Uterus (tissue), 4 donors: ENCODE results near the gene UNC93B1. TPM values are rescaled to one million over a fixed set of nuclear protein-coding genes. Genes with fewer than 3 reads are reported as not detected.

ENCODE experiments used
- DNase-seq, 2 donors: peaks; one replicate each; pipeline ENCODE4 v3.0.0-alpha.2; 2019 to 2020
- H3K27ac ChIP-seq, 2 donors: fragments of 200-600 bp; sonication (generic); 1 replicate in 1 of 2; 2 replicates in 1 of 2; pipeline ENCODE4 v1.5.1; 2016 to 2018
- H3K27me3 ChIP-seq, 2 donors: fragments of 200-600 bp; sonication (generic); one replicate each; pipeline ENCODE4 v1.5.1; 2018 to 2019; ENCODE audit warnings: control low read depth in 1 of 2
- H3K36me3 ChIP-seq, 2 donors: fragments of 200-600 bp; sonication (generic); one replicate each; pipeline ENCODE4 v1.5.1; 2019; ENCODE audit warnings: control low read depth in 1 of 2
- H3K4me1 ChIP-seq, 2 donors: fragments of 200-600 bp; sonication (generic); one replicate each; pipeline ENCODE4 v1.5.1; 2018 to 2019; ENCODE audit warnings: control low read depth in 1 of 2
- H3K4me3 ChIP-seq, 2 donors: fragments of 200-600 bp; sonication (generic); 1 replicate in 1 of 2; 2 replicates in 1 of 2; pipeline ENCODE4 v1.5.1; 2018 to 2019; ENCODE audit warnings: mild to moderate bottlenecking in 1 of 2
- H3K9me3 ChIP-seq, 2 donors: fragments of 200-600 bp; sonication (generic); one replicate each; pipeline ENCODE4 v1.5.1; 2019; ENCODE audit warnings: control low read depth in 1 of 2
- CTCF ChIP-seq, 4 experiments: fragments of 200-600 bp in 2 of 4; fragments of 450-650 bp in 2 of 4; sonication (generic) in 2 of 4; IDR thresholded peaks; one replicate each; pipeline ENCODE4 v1.5.1; 2016 to 2019; ENCODE audit warnings: antibody characterized with exemption in 4 of 4, mild to moderate bottlenecking in 2 of 4, moderate library complexity in 1 of 4
- POLR2A ChIP-seq, 2 donors: fragments of 450-650 bp; IDR thresholded peaks; one replicate each; pipeline ENCODE4 v1.6.1; 2016; ENCODE audit warnings: antibody characterized with exemption in 2 of 2, mild to moderate bottlenecking in 1 of 2, moderate library complexity in 1 of 2
- intact Hi-C: fragments of 100-400 bp; cut with DNase I; formaldehyde crosslinking; loops from one replicate; pipeline ENCODE4 v1.15.1; 2023; ENCODE audit warnings: low total_unique reads
- total RNA-seq, 4 donors: library from RNA; depleted of rRNA in 3 of 4; stranded (reverse); fragments of >200 nt in 3 of 4; gene quantifications; one replicate each; pipeline versions ENCODE4 v1.1.0 to v1.2.4, GENCODE V29; 2014 to 2023
- donor health status: DM: yes; HTN: yes; CAD: no.

The UNC93B1 gene
- 10 to 100 TPM in 3 of 4 donors, 1 to 10 TPM in 1; 4.1 to 24.3 (median 13.2) TPM for total RNA-seq

- DNase-seq, result peak; percentile 80 to 83
- TF ChIP-seq POLR2A (IDR thresholded peaks at IDR 0.05), result peak in 1 of 2 donors; percentile 46
- TF ChIP-seq CTCF (IDR thresholded peaks at IDR 0.05), result no peak
- Histone ChIP-seq H3K27me3 (no peaks in the 10 kb centered on the region), H3K4me3 (peak within 1 kb of the TSS; percentile 27 to 54), H3K4me1 (no peaks in the 10 kb centered on the region), H3K27ac (peak within 1 kb of the TSS; percentile 43 to 55), H3K9me3 (no peaks in the 10 kb centered on the region), H3K36me3 (no peaks in the 10 kb centered on the region)
- intact Hi-C loops, result no loop called here
Measured at GRCh38 chr11:68003846-68004550, at the start of gene UNC93B1. TSS of gene UNC93B1 (minus strand) at chr11:68004097. CDS start at chr11:68004043, 54 bp downstream.

GRCh38 chr11:68053117-68053516 lies 49.2 kb upstream of the UNC93B1 start:
- Histone ChIP-seq H3K4me3 (no peak overlapping the region), H3K27ac (no peak overlapping the region), H3K27me3 (no peaks in the 10 kb centered on the region), H3K36me3 (no peaks in the 10 kb centered on the region), H3K9me3 (no peaks in the 10 kb centered on the region), H3K4me1 (no peaks in the 10 kb centered on the region)
- intact Hi-C loops, result no loop called here
- TF ChIP-seq POLR2A (IDR thresholded peaks at IDR 0.05) (no peak), CTCF (IDR thresholded peaks at IDR 0.05) (no peak)
- DNase-seq, result no peak

GRCh38 chr11:68052137-68052873 lies 48.4 kb upstream of the UNC93B1 start:
- Histone ChIP-seq H3K36me3 (no peaks in the 10 kb centered on the region), H3K4me1 (no peaks in the 10 kb centered on the region), H3K27ac (no peak overlapping the region), H3K27me3 (no peaks in the 10 kb centered on the region), H3K9me3 (no peaks in the 10 kb centered on the region), H3K4me3 (no peak overlapping the region)
- intact Hi-C loops, result no loop called here
- no peak for TF ChIP-seq POLR2A (IDR thresholded peaks at IDR 0.05)
- no peak for TF ChIP-seq CTCF (IDR thresholded peaks at IDR 0.05)
- no peak for DNase-seq

GRCh38 chr11:68051191-68052136 lies 47.6 kb upstream of the UNC93B1 start:
- Histone ChIP-seq H3K36me3 (no peaks in the 10 kb centered on the region), H3K27ac (no peak overlapping the region), H3K4me3 (no peak overlapping the region), H3K4me1 (no peaks in the 10 kb centered on the region), H3K9me3 (no peaks in the 10 kb centered on the region), H3K27me3 (no peaks in the 10 kb centered on the region)
- TF ChIP-seq CTCF (IDR thresholded peaks at IDR 0.05) (no peak), POLR2A (IDR thresholded peaks at IDR 0.05) (no peak)
- intact Hi-C loops, result no loop called here
- peak in 1 of 2 donors; percentile 15 for DNase-seq
